ENCODE data around the gene PRR3. TPM values are rescaled to one million over a fixed set of nuclear protein-coding genes. Genes with fewer than 3 reads are reported as not detected.

PRR3 gene
- total and polyA plus RNA-seq, 9 of the 15 experiments (the other 6 are each of a cell fraction or from before 2014, with no cell fraction given), result 23.5 to 59.6 (median 28.8) TPM

GRCh38 chr6:30508890-30509736 lies 48.0 kb upstream of the PRR3 start (continued):
- TF ChIP-seq TAF9B (IDR thresholded peaks at IDR 0.05; ENCODE audit: partially characterized antibody) (no peak), CREBBP (IDR thresholded peaks at IDR 0.05; ENCODE audit: low read depth, low read length) (no peak), GABPB2 (CRISPR knock-in tag; conservative IDR thresholded peaks at IDR 0.05) (no peak), ZNF584 (CRISPR knock-in tag; IDR thresholded peaks at IDR 0.05; ENCODE audit: low read depth) (peak; percentile 87), POLR2AphosphoS2 (IDR thresholded peaks at IDR 0.05; ENCODE audit: low read length) (no peak), SRSF7 (optimal IDR thresholded peaks at IDR 0.05; ENCODE audit: low read depth, low read length) (no peak), CGGBP1 (CRISPR knock-in tag; IDR thresholded peaks at IDR 0.05) (no peak), ZNF592 (IDR thresholded peaks at IDR 0.05) (0 out of 2 replicates have a peak, but pooled peaks have one; percentile 57), KLF6 (CRISPR knock-in tag; IDR thresholded peaks at IDR 0.05; ENCODE audit: borderline replicate concordance) (peak; percentile 67; the same call in 1 of the 2 replicates), ZNF609 (CRISPR knock-in tag; IDR thresholded peaks at IDR 0.05; ENCODE audit: borderline replicate concordance) (no peak), ZC3H8 (IDR thresholded peaks at IDR 0.05) (no peak), MECOM (CRISPR knock-in tag; IDR thresholded peaks at IDR 0.05) (no peak), AFF1 (IDR thresholded peaks at IDR 0.05; ENCODE audit: low read depth in 1 of 2, partially characterized antibody in 2 of 2) (peak in 1 of 2 experiments; percentile 23)
